GM18519 (cell line): Measurements from ENCODE around the gene XPO5.
"Not testable (repeated sequence)": the region's sequence is repeated elsewhere in the genome, so short reads cannot be mapped to it uniquely, and the experiment has no call there.

Source experiments
- ATAC-seq: cut with Tn5 transposase; IDR thresholded peaks from one replicate; pipeline ENCODE4 v1.9.1; 2021; ENCODE audit warnings: mild to moderate bottlenecking, moderate library complexity; ENCODE audit not compliant: unreplicated experiment, low FRiP score

The XPO5 gene

GRCh38 chr6:43588194-43588593 is 12.4 kb upstream of the XPO5 start:
- ATAC-seq: no peak

GRCh38 chr6:43584892-43585570 is 9.2 kb upstream of the XPO5 start:
- ATAC-seq: no peak

DNA sequence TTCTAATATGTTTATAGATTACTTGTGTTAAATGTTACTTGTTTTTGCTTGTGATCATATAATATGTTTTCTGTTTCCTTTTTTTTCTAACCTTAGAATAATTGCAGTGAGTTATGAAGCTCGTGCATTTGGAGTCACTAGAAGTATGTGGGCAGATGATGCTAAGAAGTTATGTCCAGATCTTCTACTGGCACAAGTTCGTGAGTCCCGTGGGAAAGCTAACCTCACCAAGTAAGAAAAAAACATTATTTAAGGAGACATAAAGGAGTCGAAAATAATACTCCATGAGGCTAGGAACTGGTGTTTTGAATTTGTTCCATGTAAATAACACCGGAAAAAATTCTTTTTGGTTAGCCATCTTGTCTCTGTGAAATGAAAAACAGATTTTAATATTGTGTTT is 7.1 kb upstream of the XPO5 start:
- ATAC-seq: no peak

DNA sequence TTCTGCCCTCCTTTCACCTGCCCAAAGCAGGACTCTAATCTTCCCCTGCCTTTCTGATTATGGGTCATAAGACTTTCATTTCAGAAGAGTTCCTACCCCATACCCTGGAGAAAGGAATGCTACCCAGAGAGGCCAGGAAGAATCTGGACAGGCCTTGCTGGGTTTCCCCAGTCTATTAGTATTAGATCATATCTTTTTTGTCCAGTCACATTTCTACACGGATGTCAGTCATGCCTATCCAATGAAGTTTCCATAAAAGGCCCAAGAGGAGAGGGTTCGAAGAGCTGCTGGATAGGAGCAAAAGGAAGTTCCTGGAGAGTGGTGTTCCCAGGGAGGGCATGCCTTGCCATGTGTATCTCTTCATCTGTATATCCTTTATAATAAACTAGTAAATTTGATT is 3.3 kb upstream of the XPO5 start:
- no peak for ATAC-seq

DNA sequence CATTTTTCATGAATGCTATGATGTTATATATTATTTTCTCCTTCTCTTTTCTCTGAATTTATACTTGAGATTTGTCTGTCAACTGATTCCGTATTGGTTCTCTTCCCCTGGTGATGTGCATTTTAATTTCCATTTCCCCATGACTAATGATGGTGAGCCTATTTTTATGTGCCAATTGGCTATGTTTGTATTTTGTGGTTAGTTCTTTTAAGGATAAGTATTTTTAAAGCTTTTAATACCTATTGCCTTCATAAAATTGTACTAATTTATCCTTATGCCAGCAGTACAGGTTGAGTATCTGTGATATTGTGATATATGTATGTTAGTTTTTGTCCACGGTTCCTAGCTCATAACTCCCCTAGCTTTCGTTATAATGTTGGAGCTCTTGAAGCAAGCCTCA is 2.9 kb upstream of the XPO5 start:
- no peak for ATAC-seq

- no peak for ATAC-seq
These were observed 600 bp downstream of the XPO5 start for GRCh38 chr6:43575105-43575771.

DNA sequence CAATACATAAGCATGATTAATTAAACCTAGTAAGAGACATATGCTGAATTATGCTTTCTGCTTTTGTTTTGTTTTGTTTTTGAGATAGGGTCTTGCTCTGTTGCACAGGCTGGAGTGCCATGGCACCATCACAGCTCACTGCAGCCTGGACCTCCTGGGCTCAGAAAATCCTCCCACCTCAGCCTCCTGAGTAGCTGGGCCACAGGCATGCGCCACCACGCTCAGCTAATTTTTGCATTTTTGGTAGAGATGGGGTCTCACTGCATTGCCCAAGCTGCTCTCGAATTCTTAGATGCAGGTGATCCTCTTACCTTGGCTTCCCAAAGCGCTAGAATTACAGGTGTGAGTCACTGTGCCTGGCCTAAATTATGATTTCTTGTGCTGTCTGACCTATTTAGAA is 3.8 kb downstream of the XPO5 start:
- ATAC-seq: no peak

DNA sequence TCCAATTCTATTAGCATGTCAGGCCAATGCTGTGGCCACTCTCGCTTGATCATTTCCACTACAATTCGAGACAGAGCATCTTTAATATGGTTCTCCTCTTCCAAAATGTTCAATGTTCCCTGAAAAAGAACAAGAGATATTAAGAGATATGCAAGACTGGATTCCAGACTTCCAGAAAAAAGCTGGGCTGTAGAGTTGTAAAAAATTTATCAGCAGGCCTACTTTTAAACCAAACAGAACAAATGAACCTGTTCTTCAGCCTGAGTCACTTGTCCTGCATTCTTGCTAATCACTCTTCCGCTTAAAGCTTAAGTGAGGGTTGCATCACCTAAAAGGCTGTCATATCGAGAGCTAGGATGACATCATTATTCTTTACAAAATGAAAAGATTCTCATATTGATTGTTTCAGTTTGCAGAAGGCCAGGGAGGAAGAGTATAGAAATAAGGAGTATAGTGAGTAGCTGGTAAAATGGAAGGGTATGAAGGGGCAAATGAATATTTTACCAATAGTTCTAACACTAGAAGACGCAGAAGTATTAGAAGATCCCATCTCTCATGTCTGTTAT is 4.9 kb downstream of the XPO5 start:
- no peak for ATAC-seq

DNA sequence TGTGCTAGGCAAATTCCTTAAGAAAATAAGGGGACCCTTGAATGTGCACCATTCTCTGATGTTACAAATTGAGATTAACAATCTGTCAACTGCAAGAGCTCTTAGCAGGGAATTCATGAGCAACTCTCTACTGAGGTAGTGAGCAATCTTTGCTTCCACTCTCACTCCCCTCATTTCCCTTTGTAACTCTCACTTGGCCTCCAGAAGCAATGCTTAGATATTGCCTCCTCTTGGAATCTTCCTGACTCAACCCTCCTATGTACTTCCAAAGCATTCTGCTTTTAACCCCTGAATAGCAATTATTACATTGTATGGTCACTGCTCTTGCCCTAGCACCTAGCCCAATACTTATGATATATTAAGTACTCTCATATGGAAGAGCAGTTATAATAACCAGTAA is 16.5 kb downstream of the XPO5 start:
- ATAC-seq: no peak

DNA sequence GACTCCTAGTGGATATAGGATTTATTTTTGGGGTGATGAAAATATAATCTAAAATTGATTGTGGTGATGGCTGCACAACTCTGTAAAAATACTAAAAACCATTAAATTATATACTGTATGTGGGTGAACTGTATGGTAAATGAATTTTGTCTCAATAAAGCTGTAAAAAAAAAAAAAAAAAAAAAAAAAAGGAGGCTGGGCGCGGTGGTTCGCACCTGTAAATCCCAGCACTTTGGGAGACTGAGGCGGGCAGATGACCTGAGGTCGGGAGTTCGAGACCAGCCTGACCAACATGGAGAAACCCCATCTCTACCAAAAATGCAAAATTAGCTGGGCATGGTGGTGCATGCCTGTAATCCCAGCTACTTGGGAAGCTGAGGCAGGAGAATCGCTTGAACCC is 18.2 kb downstream of the XPO5 start:
- not testable (repeated sequence) for ATAC-seq

- no peak for ATAC-seq
These were observed 28.6 kb downstream of the XPO5 start for GRCh38 chr6:43547222-43547621.

DNA sequence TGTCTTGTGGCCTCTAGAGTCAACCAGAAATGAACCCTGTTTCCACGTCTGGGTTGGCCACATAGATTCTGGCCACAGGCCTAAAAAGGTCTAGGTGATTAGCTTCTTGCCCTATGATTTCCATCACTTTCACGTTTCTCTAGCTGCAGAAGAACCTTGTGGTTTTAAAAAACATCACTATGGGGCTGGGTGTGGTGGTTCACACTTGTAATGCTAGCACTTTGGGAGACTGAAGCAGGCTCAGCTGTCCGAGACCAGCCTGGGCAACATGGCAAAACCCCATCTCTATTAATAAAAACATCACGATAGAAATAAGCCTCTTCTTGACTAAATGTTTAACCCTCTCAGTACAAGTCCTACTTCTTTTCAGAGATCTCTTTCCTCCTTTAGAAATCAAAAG is 31.4 kb downstream of the XPO5 start:
- no peak for ATAC-seq

GRCh38 chr6:43541774-43542471 is 33.9 kb downstream of the XPO5 start:
- ATAC-seq: no peak

- no peak for ATAC-seq
These were observed 35.3 kb downstream of the XPO5 start for GRCh38 chr6:43540507-43540906.

DNA sequence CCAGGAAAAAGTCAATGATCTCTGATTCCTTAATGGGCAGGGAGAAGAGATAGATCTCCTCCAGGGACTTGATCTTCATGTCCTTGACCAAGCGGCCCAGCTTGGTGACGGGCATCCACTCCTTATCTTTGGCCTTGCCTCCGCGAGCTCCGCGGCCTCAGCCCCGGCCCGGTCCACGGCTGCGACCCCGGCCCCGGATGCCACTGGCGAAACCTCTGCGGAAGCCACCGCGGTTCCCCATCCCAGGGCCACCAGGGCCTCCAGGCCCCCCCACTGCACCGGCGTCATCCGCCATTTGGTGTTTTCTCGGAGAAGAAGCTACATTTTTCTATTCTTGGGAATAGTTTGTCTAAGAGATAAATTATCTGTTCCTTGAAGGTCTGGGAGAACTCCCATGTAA is 36.4 kb downstream of the XPO5 start:
- ATAC-seq: not testable (repeated sequence)

DNA sequence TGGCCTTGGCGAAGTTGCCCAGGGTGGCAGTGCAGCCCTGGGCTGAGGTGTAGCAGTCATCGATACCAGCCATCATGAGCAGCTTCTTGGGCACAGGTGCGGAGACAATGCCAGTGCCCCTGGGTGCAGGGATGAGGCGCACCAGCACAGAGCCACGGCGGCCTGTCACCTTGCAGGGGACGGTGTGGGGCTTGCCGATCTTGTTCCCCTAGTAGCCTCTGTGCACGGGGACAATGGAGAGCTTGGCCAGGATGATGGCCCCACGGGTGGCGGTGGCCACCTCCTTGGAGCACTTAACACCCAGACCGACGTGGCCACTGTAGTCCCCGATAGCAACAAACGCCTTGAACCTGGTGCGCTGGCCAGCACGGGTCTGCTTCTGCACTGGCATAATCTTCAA is 36.9 kb downstream of the XPO5 start:
- ATAC-seq: not testable (repeated sequence)

DNA sequence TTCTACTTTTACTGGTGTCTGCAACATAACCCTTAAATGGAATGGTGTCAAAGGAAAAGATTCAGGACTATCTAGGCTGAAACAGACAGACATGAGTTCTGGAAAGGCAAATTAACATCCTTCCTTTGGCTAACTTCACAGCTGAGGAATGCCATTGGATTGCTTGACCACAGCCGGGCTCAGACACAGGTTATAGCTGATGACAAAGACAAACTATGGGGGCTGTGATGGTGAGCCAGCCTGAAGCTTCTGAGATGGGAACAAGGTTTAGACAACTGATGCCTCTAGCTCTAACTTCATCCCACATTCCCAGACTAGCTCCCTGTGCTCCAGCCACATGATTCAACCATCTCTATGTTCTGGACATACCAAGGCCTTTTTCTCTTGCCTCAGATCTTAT is 43.6 kb downstream of the XPO5 start:
- ATAC-seq: no peak

GRCh38 chr6:43524483-43524961 is 51.3 kb downstream of the XPO5 start:
- no peak for ATAC-seq

DNA sequence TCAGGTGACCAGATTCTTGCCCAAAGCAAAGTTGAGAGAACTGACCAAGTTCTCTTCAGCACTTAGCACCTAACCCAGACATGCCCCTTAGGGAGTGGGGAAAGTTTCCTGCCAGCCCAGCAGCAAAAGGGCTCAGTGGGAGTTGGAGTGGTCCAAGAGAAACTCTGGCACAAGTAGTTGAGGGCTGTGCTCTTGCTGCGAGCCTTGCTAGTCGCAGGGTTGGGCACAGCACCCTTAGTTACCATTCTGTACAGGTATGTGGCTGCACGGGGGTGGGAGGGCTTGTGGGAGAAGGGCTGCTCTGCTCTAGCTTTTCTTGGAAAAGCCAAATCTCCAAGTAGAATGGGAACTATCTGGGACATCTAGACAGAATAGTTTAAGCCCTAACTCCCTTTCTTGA is 52.6 kb downstream of the XPO5 start:
- no peak for ATAC-seq

- ATAC-seq: no peak
These were observed 53.1 kb downstream of the XPO5 start for GRCh38 chr6:43522547-43523261.

DNA sequence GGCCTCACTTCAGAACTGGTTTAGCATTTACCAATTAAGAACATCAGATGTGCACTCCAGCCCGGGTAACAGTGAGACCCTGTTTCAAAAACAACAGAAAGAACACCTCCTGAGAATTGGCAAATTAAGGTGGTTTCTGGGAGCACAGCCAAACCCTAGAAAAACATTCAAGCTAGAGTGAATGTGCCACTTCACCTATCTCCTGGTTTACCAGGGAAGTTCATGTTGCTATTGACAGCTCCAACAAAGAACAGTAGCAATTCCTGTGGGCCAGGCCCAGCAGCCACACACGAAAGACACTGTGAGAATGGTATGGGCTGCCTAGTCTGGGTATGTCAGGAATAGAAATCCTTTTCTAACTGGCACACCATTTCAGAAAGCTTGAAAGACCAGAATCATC is 54.0 kb downstream of the XPO5 start:
- ATAC-seq: no peak
